Measurements from ENCODE around the gene ZMYND19. TPM values are rescaled to one million over a fixed set of nuclear protein-coding genes. Genes with fewer than 3 reads are reported as not detected.
"Not testable (repeated sequence)": the region's sequence is repeated elsewhere in the genome, so short reads cannot be mapped to it uniquely, and the experiment has no call there.

ZMYND19 gene
- total RNA-seq, 1 experiment from 2014 or later: 79.2 TPM

DNA sequence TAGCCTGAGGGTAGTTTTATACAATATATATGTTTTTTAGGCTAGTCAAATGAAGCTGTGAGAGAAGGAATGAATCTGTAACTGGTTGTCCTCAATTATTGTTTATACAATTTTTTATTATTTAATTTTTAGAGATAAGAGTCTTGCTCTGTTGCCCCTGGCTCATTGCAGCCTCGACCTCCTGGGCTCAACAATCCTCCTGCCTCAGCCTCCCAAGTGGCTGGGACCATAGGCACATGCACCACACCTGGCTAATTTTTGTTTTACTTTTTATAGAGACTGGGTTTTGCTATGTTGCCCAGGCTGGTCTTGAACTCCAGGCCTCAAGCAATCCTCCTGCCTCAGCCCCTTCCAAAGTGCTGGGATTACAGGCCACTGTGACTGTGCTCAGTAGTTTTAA, 36.0 kb downstream of the ZMYND19 start:
- no peaks in the 10 kb centered on the region for H3K79me1 ChIP-seq (ENCODE audit: insufficient read depth, low read depth, low read length, poor library complexity, severe bottlenecking)
- peaks cover 25 to 45% (median 42%) of the 10 kb centered on the region in 3 experiments for H3K36me3 Mint-ChIP-seq (ENCODE audit: insufficient read depth in 1 of 3, low read depth in 3 of 3)
- H2BK15ac ChIP-seq (ENCODE audit: low read depth, low read length): no peak overlapping the region

GRCh38 chr9:137553654-137554053, 36.7 kb downstream of the ZMYND19 start:
- not testable (repeated sequence) for H3K9me3 ChIP-seq (ENCODE audit: control insufficient read depth, low read depth, low read length); H3K4ac ChIP-seq (ENCODE audit: low read depth, low read length); H4K91ac ChIP-seq (ENCODE audit: insufficient read length, low read depth, low read length); H3K4me1 Mint-ChIP-seq; H3K79me2 ChIP-seq (ENCODE audit: insufficient read depth, low read length); H4K20me1 ChIP-seq (ENCODE audit: control insufficient read depth, insufficient read depth, insufficient read length); H3K4me2 ChIP-seq (ENCODE audit: insufficient read depth, insufficient read length, low read length); H3K27me3 ChIP-seq (ENCODE audit: insufficient read depth, low read length); H3K56ac ChIP-seq (ENCODE audit: insufficient read length, low read depth, low read length); H2BK15ac ChIP-seq (ENCODE audit: low read depth, low read length); H2AFZ ChIP-seq (ENCODE audit: low read length); H2BK12ac ChIP-seq (ENCODE audit: insufficient read length, low read depth, low read length); DNase-seq; H2BK120ac ChIP-seq (ENCODE audit: low read depth, low read length, poor library complexity, severe bottlenecking); H3K9me3 Mint-ChIP-seq; H2AK5ac ChIP-seq (ENCODE audit: insufficient read length, low read length); H2BK20ac ChIP-seq (ENCODE audit: low read depth, low read length, poor library complexity, severe bottlenecking); H3K4me1 ChIP-seq (ENCODE audit: insufficient read depth, low read length); H3K79me1 ChIP-seq (ENCODE audit: insufficient read depth, low read depth, low read length, poor library complexity, severe bottlenecking); H4K8ac ChIP-seq (replicated peaks; ENCODE audit: insufficient read length, low read depth, low read length); H3K27ac Mint-ChIP-seq; H3K27me3 Mint-ChIP-seq (ENCODE audit: low read depth); H4K5ac ChIP-seq (ENCODE audit: insufficient read length, low read depth, low read length); H3K18ac ChIP-seq (ENCODE audit: insufficient read length, low read depth, low read length); H3K9ac ChIP-seq (ENCODE audit: extremely low read depth, insufficient read length, low read length); H3T11ph ChIP-seq (ENCODE audit: low read length); H3K23ac ChIP-seq (ENCODE audit: insufficient read length, low read depth, low read length); H3K4me3 Mint-ChIP-seq; H3K27ac ChIP-seq (ENCODE audit: insufficient read length, low read depth, low read length); H2BK5ac ChIP-seq (ENCODE audit: insufficient read length, low read length); H3K23me2 ChIP-seq (ENCODE audit: insufficient read length, low read depth, low read length, poor library complexity, severe bottlenecking); H3K14ac ChIP-seq (ENCODE audit: insufficient read depth, low read length)
- peaks cover 25 to 44% (median 42%) of the 10 kb centered on the region in 3 experiments for H3K36me3 Mint-ChIP-seq (ENCODE audit: insufficient read depth in 1 of 3, low read depth in 3 of 3)
- WGBS (ENCODE audit: extremely low coverage, insufficient read length, low lambda C conversion rate): no CpG with 5 or more reads among the region's 10 CpGs

More for the DNA sequence above, 36.0 kb downstream of the ZMYND19 start:
- no peak overlapping the region for H2BK20ac ChIP-seq (ENCODE audit: low read depth, low read length, poor library complexity, severe bottlenecking)
- no peaks in the 10 kb centered on the region for H3K4me1 ChIP-seq (ENCODE audit: insufficient read depth, low read length)
- H3K23ac ChIP-seq (ENCODE audit: insufficient read length, low read depth, low read length): no peak overlapping the region
- Mint-ChIP-seq H3K9me3 (peaks cover 0 to 2% of the 10 kb centered on the region in 2 experiments; a peak in 1 of 5 replicates), H3K27ac (no peak overlapping the region), H3K4me1 (peaks cover 6 to 7% of the 10 kb centered on the region in 2 experiments; a peak in 3 of 4 replicates), H3K4me3 (no peak overlapping the region), H3K27me3 (ENCODE audit: low read depth) (no peaks in the 10 kb centered on the region; the same call in 1 of the 2 replicates)
- H2AK5ac ChIP-seq (ENCODE audit: insufficient read length, low read length): no peak overlapping the region
- no peak overlapping the region for H3K27ac ChIP-seq (ENCODE audit: insufficient read length, low read depth, low read length)
- no peak overlapping the region for H4K91ac ChIP-seq (ENCODE audit: insufficient read length, low read depth, low read length)
- DNase-seq: no peak
- no peaks in the 10 kb centered on the region for H3K27me3 ChIP-seq (ENCODE audit: insufficient read depth, low read length)
- no peak overlapping the region for H2AFZ ChIP-seq (ENCODE audit: low read length)
- no peaks in the 10 kb centered on the region for H4K20me1 ChIP-seq (ENCODE audit: control insufficient read depth, insufficient read depth, insufficient read length)
- no peaks in the 10 kb centered on the region for H3K79me2 ChIP-seq (ENCODE audit: insufficient read depth, low read length)
- H2BK12ac ChIP-seq (ENCODE audit: insufficient read length, low read depth, low read length): no peak overlapping the region
- H3K14ac ChIP-seq (ENCODE audit: insufficient read depth, low read length): no peak overlapping the region
- H2BK5ac ChIP-seq (ENCODE audit: insufficient read length, low read length): no peak overlapping the region
- no CpG with 5 or more reads among the region's 1 CpG for WGBS (ENCODE audit: extremely low coverage, insufficient read length, low lambda C conversion rate)
- peaks cover 10% of the 10 kb centered on the region for H3K23me2 ChIP-seq (ENCODE audit: insufficient read length, low read depth, low read length, poor library complexity, severe bottlenecking)
- H3K4me2 ChIP-seq (ENCODE audit: insufficient read depth, insufficient read length, low read length): no peak overlapping the region
- H4K5ac ChIP-seq (ENCODE audit: insufficient read length, low read depth, low read length): no peak overlapping the region
- H3K9me3 ChIP-seq (ENCODE audit: control insufficient read depth, low read depth, low read length): no peaks in the 10 kb centered on the region
- no peak overlapping the region for H2BK120ac ChIP-seq (ENCODE audit: low read depth, low read length, poor library complexity, severe bottlenecking)
- H4K8ac ChIP-seq (replicated peaks; ENCODE audit: insufficient read length, low read depth, low read length): no peak overlapping the region
- H3K9ac ChIP-seq (ENCODE audit: extremely low read depth, insufficient read length, low read length): no peak overlapping the region
- TF ChIP-seq, protein P1, sequence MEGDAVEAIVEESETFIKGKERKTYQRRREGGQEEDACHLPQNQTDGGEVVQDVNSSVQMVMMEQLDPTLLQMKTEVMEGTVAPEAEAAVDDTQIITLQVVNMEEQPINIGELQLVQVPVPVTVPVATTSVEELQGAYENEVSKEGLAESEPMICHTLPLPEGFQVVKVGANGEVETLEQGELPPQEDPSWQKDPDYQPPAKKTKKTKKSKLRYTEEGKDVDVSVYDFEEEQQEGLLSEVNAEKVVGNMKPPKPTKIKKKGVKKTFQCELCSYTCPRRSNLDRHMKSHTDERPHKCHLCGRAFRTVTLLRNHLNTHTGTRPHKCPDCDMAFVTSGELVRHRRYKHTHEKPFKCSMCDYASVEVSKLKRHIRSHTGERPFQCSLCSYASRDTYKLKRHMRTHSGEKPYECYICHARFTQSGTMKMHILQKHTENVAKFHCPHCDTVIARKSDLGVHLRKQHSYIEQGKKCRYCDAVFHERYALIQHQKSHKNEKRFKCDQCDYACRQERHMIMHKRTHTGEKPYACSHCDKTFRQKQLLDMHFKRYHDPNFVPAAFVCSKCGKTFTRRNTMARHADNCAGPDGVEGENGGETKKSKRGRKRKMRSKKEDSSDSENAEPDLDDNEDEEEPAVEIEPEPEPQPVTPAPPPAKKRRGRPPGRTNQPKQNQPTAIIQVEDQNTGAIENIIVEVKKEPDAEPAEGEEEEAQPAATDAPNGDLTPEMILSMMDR (conservative IDR thresholded peaks at IDR 0.05): no peak
- H3K4ac ChIP-seq (ENCODE audit: low read depth, low read length): no peak overlapping the region
- H3K18ac ChIP-seq (ENCODE audit: insufficient read length, low read depth, low read length): no peak overlapping the region
- no peak overlapping the region for H3K56ac ChIP-seq (ENCODE audit: insufficient read length, low read depth, low read length)
- H3T11ph ChIP-seq (ENCODE audit: low read length): no peak overlapping the region

All from H9 (cell line).